K562 (cell line): ENCODE measurements around the gene MLLT3. TPM values are rescaled to one million over a fixed set of nuclear protein-coding genes. Genes with fewer than 3 reads are reported as not detected.

Experiments
- ATAC-seq: fragments of 200-7000 bp; cut with Tn5 transposase; 3 replicates; pipeline ENCODE4 v1.9.1; 2020; ENCODE audit warnings: moderate library complexity
- BruUV-seq: library from RNA; stranded (reverse); fragments of 400-500 nt; replicated peaks from 2 replicates; lab custom pipeline; 2021; lab: Mats Ljungman, UMichigan
- CTCF ChIA-PET: fragments of 300-600 bp; formaldehyde crosslinking; extraction: SDS; loops from one replicate; lab custom pipeline; 2021; ENCODE audit warnings: low intra/inter-chr PET ratio; lab: Yijun Ruan, JAX
- POLR2A ChIA-PET: fragments of 300-600, 350-650 bp; sonication (Branson Sonifier 250); formaldehyde crosslinking; extraction: SDS; loops from one replicate; lab custom pipeline; 2021; ENCODE audit warnings: antibody characterized with exemption, inconsistent platforms; lab: Yijun Ruan, JAX
- DNase-seq, 4 experiments: peaks; one replicate each; pipeline versions ENCODE4 v3.0.0 to v3.0.0-alpha.2; 2011 to 2018; ENCODE audit warnings: low spot score in 3 of 4, mixed read lengths in 3 of 4; ENCODE audit errors: extremely low read depth in 1 of 4
- FAIRE-seq: peaks from 2 replicates; lab custom pipeline; 2011; peaks lifted over from hg19 to GRCh38; lab: Jason Lieb, UNC
- H2AFZ ChIP-seq: 2 replicates; pipeline ENCODE4 v1.6.0; 2011; ENCODE audit warnings: low read depth, low read length, control low read depth, inconsistent platforms
- H3K27ac ChIP-seq: fragments of 200-600 bp; 3 replicates; pipeline ENCODE4 v1.8.0; 2011; ENCODE audit warnings: low read depth, mild to moderate bottlenecking, control low read depth, inconsistent platforms, low read length, moderate library complexity, mixed read lengths; ENCODE audit errors: extremely low read depth
- H3K27me3 ChIP-seq, 2 experiments: fragments of 300-600 bp in 1 of 2; 2 replicates in 1 of 2; 3 replicates in 1 of 2; pipeline versions ENCODE4 v1.6.0 to v1.8.0; 2011; ENCODE audit warnings: inconsistent platforms in 2 of 2, low read length in 2 of 2, mild to moderate bottlenecking in 1 of 2, mixed read lengths in 1 of 2, moderate library complexity in 1 of 2; ENCODE audit not compliant: control insufficient read depth in 2 of 2, insufficient read depth in 2 of 2
- H3K36me3 ChIP-seq: fragments of 300-600 bp; 3 replicates; pipeline ENCODE4 v1.8.0; 2011; ENCODE audit warnings: mild to moderate bottlenecking, low read length, inconsistent platforms; ENCODE audit not compliant: control insufficient read depth, insufficient read depth
- H3K4me1 ChIP-seq, 2 experiments: fragments of 200-600 bp in 1 of 2; replicated peaks in 1 of 2; 2 replicates in 1 of 2; 3 replicates in 1 of 2; pipeline versions ENCODE4 v1.5.1 to v1.8.0; 2011; ENCODE audit warnings: inconsistent platforms in 2 of 2, low read length in 2 of 2, mild to moderate bottlenecking in 1 of 2, mixed read lengths in 1 of 2, moderate library complexity in 1 of 2; ENCODE audit not compliant: control insufficient read depth in 2 of 2, insufficient read depth in 2 of 2
- H3K4me2 ChIP-seq: 2 replicates; pipeline ENCODE4 v1.6.1; 2011; ENCODE audit warnings: low read length, control low read depth, inconsistent platforms, mixed read lengths; ENCODE audit not compliant: insufficient read depth
- H3K4me3 ChIP-seq: fragments of 200-600 bp; sonication (generic), shearing (Covaris generic); 2 replicates; pipeline ENCODE4 v1.5.1; 2016; ENCODE audit warnings: control low read depth, inconsistent platforms
- H3K79me2 ChIP-seq: fragments of 200-600 bp; 3 replicates; pipeline ENCODE4 v1.8.0; 2011; ENCODE audit warnings: low read length, inconsistent platforms; ENCODE audit not compliant: control insufficient read depth, insufficient read depth
- H3K9ac ChIP-seq, 2 experiments: 2 replicates each; pipeline versions ENCODE4 v1.6.0 to v1.6.1; 2011; ENCODE audit warnings: low read depth in 2 of 2, low read length in 2 of 2, control low read depth in 1 of 2, inconsistent platforms in 1 of 2, mild to moderate bottlenecking in 1 of 2, mixed read lengths in 1 of 2; ENCODE audit not compliant: insufficient read depth in 1 of 2
- H3K9me1 ChIP-seq: one replicate; pipeline ENCODE4 v1.6.0; 2011; ENCODE audit warnings: inconsistent platforms, mild to moderate bottlenecking, low read length, moderate library complexity; ENCODE audit not compliant: control insufficient read depth, insufficient read depth
- H3K9me3 ChIP-seq: replicated peaks from 2 replicates; pipeline ENCODE4 v1.5.1; 2011; ENCODE audit warnings: low read depth, low read length, inconsistent platforms; ENCODE audit not compliant: control insufficient read depth, insufficient read depth
- H4K20me1 ChIP-seq: replicated peaks from 2 replicates; pipeline ENCODE4 v1.6.1; 2011; ENCODE audit warnings: low read length, inconsistent platforms, mixed read lengths; ENCODE audit not compliant: control insufficient read depth, insufficient read depth
- CCAR2 ChIP-seq: fragments of 200-400 bp; formaldehyde crosslinking; IDR thresholded peaks from 2 replicates; pipeline ENCODE4 v1.6.1; 2017; ENCODE audit warnings: mild to moderate bottlenecking, low read depth, low read length
- KAT8 ChIP-seq: fragments of 450-650 bp; IDR thresholded peaks from 2 replicates; pipeline ENCODE4 v1.6.1; 2016; ENCODE audit warnings: low read depth, mild to moderate bottlenecking
- POLR2G ChIP-seq: fragments of 200-400 bp; formaldehyde crosslinking; IDR thresholded peaks from 2 replicates; pipeline ENCODE4 v1.6.1; 2017; ENCODE audit warnings: low read depth, mild to moderate bottlenecking, antibody characterized with exemption, low read length, moderate library complexity
- RBM14 ChIP-seq: fragments of 200-400 bp; formaldehyde crosslinking; IDR thresholded peaks from 2 replicates; pipeline ENCODE4 v1.6.1; 2018; ENCODE audit warnings: low read depth, mild to moderate bottlenecking, low read length, moderate library complexity, borderline replicate concordance; ENCODE audit not compliant: insufficient read depth
- SIRT6 ChIP-seq: IDR thresholded peaks from one replicate; pipeline ENCODE4 v1.6.1; 2012; ENCODE audit warnings: low read depth, mild to moderate bottlenecking, control low read depth, inconsistent platforms, low read length, moderate library complexity
- ZNF347 ChIP-seq: fragments of 450-650 bp; formaldehyde crosslinking; IDR thresholded peaks from 2 replicates; pipeline ENCODE4 v1.4.0; 2020; ENCODE audit warnings: low read depth, mild to moderate bottlenecking, moderate library complexity
- ZNF79 ChIP-seq: fragments of 250-450 bp; sonication (Bioruptor Pico); IDR thresholded peaks from 2 replicates; pipeline ENCODE4 v1.4.0; 2020; ENCODE audit warnings: low read depth, mild to moderate bottlenecking, moderate library complexity
- WGBS: fragments of 100-300 bp; shearing (Covaris generic); methylation state at CpG from one replicate; pipeline ENCODE4 v1.1.6; 2016; ENCODE audit warnings: low coverage, mixed read lengths; ENCODE audit not compliant: insufficient coverage; ENCODE audit errors: missing lambda C conversion rate; 5-methylcytosine and 5-hydroxymethylcytosine counted together
- in situ Hi-C: fragments of 300-500 bp; cut with MboI; formaldehyde crosslinking; loops from 4 replicates; pipeline ENCODE4 v1.15.0; 2018; ENCODE audit warnings: inconsistent platforms, mixed read lengths
- intact Hi-C: fragments of 100-400 bp; cut with micrococcal nuclease; formaldehyde crosslinking; loops from 2 replicates; pipeline ENCODE4 v1.14.2; 2022
- polyA plus RNA-seq, 8 experiments: library from polyadenylated mRNA; depleted of rRNA in 4 of 8; stranded (reverse) in 5 of 8; unstranded in 3 of 8; fragments of >200 nt; fragmentation: Nextera tagmentation in 2 of 8; fragmentation: Illumina TruSeq in 1 of 8; extraction: Ambion mirVana in 2 of 8; extraction: Trizol in 1 of 8; gene quantifications; 2 replicates each; pipeline versions ENCODE4 v1.2.1 to v1.2.3, GENCODE V29; 2011 to 2014; ENCODE audit warnings: inconsistent platforms in 1 of 8, missing spikeins in 1 of 8
- total RNA-seq, 7 experiments: library from RNA; depleted of rRNA in 6 of 7; stranded (reverse); fragments of >200 nt in 6 of 7; fragmentation: Illumina TruSeq in 2 of 7; extraction: Trizol in 2 of 7; gene quantifications; 2 replicates each; pipeline versions ENCODE4 v1.2.1 to v1.2.3, GENCODE V29; 2011 to 2021; ENCODE audit warnings: low replicate concordance in 1 of 7
- TF ChIP-seq, protein P1 (sequence below): sonication (generic); formaldehyde crosslinking; IDR thresholded peaks from 2 replicates; pipeline ENCODE4 v1.8.1; 2023; ENCODE audit warnings: mild to moderate bottlenecking, missing genetic modification reagents, moderate library complexity

MLLT3 gene
- total and polyA plus RNA-seq, 9 of the 15 experiments (the other 6 are each of a cell fraction or from before 2014, with no cell fraction given), result 0.07 to 0.42 (median 0.22) TPM; not detected in 4

DNA sequence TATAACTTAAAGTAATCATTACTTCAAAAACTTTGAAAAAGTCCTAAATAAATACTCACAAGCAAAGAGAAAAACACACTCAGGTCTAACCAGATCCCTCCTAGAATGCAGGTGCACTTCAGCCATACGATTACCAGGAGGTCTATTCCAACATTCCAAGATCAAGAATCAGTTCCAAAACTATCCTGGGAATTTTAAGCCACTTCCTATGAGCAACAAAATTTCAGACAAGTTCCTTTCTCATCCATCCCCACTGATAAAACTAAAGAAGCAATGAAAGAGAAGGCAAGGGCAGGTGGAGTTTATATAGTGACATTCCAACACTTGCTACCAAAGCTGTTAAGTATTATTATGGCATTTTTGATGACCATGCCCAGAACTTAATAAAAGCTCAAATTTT is 29.6 kb downstream of the MLLT3 start:
- FAIRE-seq (no peak), DNase-seq (no peak), ATAC-seq (no peak)
- no peak overlapping the region for H3K4me3 ChIP-seq
- no peak overlapping the region for H2AFZ ChIP-seq
- H3K9me1 ChIP-seq, result no peaks in the 10 kb centered on the region
- in situ Hi-C loops (no loop called here), intact Hi-C loops (no loop called here)
- no peaks in the 10 kb centered on the region for H3K9me3 ChIP-seq
- no peak overlapping the region for H3K9ac ChIP-seq
- ChIA-PET POLR2A (no interaction called here), CTCF (no interaction called here)
- no peaks in the 10 kb centered on the region for H3K27me3 ChIP-seq
- H4K20me1 ChIP-seq, result no peaks in the 10 kb centered on the region
- H3K36me3 ChIP-seq, result no peaks in the 10 kb centered on the region
- BruUV-seq, result no TSS peak
- H3K4me2 ChIP-seq, result no peak overlapping the region
- H3K27ac ChIP-seq, result no peak overlapping the region
- WGBS, result 0% methylated on average over 1 of the region's 1 CpG
- no peaks in the 10 kb centered on the region for H3K79me2 ChIP-seq
- no peaks in the 10 kb centered on the region for H3K4me1 ChIP-seq
- TF ChIP-seq KAT8, result no peak
- TF ChIP-seq, protein P1, sequence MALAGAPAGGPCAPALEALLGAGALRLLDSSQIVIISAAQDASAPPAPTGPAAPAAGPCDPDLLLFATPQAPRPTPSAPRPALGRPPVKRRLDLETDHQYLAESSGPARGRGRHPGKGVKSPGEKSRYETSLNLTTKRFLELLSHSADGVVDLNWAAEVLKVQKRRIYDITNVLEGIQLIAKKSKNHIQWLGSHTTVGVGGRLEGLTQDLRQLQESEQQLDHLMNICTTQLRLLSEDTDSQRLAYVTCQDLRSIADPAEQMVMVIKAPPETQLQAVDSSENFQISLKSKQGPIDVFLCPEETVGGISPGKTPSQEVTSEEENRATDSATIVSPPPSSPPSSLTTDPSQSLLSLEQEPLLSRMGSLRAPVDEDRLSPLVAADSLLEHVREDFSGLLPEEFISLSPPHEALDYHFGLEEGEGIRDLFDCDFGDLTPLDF (CRISPR knock-in tag), result no peak
- no peak for TF ChIP-seq CCAR2
- TF ChIP-seq ZNF79 (CRISPR knock-in tag), result no peak
- TF ChIP-seq RBM14, result no peak
- no peak for TF ChIP-seq POLR2G
- TF ChIP-seq ZNF347, result no peak
- TF ChIP-seq SIRT6, result no peak
